Non-pigmented ciliary epithelial cell (primary cell): ENCODE data around the gene SORCS2.

Experiments used
- DNase-seq: peaks from one replicate; pipeline ENCODE4 v3.0.0-alpha.2; 2010; ENCODE audit warnings: low read depth

SORCS2 gene

DNA sequence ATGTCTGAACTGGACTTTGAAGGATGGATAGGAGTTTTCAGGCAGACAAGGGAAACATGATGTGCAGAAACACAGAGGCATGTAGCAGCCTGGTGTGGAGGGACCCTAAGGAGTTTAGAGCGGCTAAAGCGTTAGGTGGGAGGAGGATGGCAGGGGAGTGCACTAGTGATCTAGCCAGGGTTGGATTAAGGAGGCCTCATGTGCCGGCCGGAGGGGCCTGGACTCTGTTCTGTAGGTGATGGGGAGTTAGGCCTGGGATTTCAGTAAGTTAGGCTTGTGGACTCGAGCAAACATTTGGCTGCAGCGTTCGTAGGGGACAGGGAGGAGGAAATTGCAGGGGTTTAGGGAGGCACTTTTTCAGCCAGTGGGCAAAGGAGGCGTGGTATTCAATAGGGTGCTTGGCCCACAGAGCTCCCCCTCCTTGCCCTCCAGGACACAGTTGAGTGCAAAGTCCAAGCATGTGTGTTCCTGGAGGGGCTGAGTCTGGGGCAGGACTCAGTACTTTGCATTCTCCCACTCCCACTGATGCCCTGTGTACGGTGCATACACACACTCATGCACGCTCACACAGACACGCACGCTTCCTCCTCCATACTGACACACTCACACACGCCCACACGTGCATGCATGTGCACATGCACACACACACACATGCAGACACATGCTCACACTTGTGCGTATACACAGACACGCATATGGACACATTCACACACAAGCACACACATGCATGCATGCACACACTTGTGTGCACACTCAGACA, 223.8 kb downstream of the SORCS2 start:
- no peak for DNase-seq

DNA sequence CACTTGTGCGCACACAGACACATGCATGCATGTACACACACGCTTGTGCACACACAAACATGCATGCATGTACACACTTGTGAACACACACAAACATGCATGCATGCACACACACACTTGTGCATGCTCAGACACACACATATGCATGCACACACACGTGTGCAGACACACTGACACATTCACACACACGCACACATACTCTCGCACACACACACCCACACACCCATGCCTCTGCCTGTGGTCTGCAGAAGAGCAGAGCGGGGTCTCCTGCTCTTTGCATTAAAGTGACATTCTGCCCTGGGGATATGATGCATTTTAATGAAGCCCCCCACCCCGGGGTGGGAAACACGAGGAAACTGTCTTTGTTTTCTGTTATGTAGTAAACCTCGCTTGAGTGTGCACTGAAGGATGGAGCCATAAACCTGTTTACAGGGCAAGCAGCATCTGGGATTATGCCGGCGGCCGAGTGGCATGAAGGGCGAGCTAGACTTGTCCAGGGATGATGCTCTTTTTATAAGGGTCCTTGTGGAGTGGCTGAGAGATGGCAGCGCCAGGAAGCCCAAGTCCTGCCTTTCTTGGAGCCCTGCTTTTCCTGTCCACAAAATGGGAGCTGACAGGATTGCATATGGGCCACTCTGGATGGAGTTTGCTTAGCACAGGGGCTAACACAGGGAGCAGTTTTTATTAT, 224.6 kb downstream of the SORCS2 start:
- no peak for DNase-seq

DNA sequence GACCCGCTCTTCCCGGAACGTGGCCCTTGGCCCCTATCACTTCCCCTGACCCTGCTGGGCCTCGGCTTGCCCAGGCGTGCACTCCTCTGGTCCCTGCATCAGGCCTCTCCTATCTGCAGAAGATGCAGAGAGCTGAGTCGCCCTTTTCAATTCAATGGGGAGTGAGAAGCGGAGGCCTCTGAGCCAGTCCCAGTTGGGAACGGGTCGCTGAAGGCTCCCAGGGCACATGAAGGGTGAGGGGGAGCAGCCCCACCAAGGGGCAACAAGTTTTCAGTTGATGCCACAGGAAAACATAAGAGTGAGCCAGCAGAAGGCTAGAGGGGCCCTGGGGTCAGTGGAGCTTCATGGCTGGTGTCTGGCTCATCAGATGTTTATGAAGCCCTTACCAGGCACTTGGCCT, 225.3 kb downstream of the SORCS2 start:
- DNase-seq, result no peak

DNA sequence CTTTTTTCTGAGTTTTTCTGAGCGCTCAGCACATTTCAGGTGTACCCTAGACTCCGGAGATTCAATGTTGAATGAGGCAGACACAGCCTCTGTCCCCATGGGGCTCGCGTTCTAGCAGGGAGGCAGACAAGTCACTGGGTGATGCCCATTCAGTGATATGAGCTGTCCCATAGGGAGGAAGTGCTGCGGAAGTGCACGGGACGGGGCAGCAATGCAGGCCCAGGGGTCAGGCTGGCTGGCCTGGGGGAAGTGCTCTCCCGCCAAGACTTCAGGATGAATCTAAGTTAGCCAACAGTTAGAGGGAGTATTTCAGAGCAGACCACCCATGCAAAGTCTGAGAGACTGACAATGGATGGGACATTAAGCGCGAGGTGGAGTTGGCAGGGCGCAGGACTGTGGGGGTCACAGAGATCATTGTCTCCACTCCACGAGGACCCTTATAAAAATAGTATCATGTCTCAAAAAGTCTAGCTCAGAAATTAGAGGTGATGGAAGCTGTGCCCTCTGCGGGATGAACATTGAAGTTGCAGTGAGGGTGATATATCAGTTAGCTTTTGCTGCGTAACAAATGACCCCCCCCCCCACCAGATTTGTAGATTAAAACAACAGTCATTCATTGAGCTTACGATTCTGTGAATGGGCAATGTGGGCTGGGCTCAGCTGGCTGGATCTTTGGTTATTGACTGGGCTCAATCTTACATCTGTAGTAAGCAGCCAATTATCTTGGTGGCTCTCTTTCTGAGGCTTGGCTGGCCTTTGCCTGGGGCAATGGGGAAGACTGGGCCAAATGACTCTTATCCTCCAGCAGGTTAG, 226.0 kb downstream of the SORCS2 start:
- no peak for DNase-seq

DNA sequence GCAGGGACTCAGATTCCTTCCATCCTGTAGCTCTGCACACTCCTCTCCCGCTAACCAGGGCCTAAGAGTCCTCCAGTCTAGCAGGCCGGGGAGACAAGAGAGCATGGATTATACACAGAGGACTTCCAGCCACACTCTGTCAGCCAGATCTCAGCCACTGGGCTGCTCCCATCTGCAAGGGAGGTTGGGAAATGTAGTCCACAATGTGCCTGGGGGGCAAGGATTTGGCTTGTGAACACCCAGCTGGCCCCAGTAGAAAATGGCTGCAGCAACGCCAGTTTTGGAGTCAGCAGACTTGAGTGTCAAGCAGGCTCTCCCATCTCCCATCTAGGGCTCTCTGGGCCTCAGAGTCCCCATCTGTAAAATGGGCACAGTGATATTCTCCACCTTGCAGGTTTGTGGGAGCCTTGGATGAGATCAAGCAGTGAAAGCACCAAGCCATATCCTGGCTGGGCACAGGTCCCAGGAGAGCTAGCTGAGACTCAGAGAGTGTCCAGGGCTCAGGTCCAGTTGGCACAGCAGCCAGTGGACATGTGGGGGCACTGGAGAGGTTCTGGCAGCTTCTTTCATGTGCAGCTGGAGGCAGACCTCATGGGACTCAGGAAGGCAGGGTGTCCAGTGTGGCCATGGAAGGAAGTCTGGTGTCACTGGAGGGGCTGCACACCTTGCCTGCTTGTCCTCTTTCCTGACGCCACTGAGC, 227.8 kb downstream of the SORCS2 start:
- no peak for DNase-seq

DNA sequence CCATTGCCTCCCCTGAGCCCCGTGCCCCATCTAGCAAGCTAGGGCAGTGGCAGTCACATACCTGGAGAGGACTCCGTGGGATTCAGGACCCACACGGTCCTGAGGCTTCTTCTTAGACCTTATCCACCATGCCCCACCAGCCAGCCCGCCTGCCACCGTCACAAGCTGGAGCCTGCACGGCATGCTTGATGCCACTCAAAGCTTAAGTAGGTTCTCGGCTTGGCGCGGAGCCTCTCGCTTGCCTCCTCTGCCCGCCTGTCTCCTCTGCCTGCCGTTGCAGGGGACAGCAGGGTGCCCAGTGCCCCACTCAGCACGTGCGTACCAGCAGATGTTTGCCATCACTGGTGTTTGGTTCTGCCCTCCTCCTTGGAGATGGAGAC, 228.3 kb downstream of the SORCS2 start:
- no peak for DNase-seq

DNA sequence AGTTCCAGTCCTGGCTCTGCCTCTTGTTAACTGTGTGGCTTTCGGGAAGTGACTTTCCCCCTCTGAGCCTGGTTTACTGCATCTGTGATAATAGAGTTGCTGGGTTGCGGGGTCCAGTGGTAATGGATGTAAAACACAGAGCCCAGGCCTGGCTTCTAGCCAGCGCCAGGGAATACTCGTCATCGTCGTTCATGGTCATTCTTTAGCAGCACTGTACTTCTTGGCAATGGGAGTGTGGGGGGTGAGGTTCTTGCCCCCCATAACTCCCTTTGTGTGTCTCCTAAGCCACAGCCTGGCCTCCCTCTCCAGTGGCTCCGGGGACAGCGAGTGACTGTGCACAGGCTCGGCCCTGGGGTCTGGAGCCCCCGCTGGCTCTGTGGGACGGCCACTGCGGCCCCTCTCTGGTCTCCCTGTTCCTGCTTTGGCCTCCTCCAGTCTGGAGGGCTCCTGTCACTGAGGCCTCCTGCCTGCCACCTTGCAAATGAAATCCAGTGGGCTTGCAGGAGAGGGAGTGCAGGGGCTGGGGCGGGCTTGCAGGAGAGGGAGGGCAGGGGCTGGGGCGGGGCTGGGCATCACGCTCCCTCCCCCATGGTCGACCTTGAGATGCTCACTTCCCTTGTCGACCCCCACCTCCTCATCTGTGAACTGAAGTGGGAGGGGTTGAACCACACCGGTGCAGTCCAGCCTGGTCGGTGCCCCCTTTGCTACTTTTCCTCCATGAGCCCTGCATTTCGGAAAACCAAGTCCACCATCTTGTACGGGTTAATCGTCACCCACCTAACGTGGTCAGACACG, 229.2 kb downstream of the SORCS2 start:
- no peak for DNase-seq

DNA sequence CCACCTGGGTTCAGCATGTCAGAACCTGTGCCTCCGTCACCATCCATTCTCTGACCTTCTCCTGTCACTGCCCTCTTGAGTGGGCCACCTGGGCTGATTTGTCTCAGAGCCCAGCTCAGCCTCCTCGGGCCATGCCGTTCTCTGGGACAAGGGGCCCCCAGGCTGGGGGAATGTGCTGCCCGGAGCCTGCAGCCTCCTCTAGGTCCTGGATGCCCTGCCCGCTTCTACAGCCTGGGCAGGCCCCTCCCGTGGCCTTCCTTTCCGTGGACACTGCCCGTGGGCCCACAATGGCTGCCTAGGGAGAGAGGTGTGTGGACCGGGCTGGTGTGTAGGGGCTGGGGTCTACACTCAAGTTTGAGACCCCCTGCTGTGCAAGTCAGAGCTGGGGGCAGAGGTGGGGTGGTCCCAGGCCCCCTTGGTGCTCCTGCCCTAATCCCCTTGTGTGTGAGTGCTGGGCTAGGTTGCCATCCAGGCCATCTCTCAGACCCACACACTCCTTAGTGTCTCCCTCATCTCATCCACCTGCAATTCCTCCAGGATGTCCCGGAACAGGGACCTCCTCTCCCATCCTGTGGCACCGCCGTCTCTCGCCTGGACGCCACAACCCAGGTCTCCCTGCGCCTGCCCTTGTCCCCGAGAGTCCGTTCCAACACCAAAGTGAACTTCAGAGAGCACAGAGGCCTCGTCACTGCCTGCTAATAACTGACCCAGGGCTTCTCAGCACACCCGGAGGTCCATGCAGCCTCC, 230.0 kb downstream of the SORCS2 start:
- no peak for DNase-seq

DNA sequence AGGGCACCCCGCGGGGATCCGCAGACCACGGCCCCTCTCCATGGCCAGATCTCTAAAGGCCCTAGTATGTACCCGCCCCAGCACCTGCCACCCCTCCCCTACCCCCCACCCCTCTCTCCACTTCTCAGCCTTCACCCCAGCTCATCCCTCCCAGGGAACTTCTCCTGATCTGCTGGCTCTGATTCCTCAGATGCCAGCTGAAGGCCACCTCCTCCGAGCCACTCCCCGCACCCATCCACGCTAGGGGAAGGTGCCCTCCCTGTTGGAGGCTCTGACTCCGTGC, 230.5 kb downstream of the SORCS2 start:
- DNase-seq, result no peak

DNA sequence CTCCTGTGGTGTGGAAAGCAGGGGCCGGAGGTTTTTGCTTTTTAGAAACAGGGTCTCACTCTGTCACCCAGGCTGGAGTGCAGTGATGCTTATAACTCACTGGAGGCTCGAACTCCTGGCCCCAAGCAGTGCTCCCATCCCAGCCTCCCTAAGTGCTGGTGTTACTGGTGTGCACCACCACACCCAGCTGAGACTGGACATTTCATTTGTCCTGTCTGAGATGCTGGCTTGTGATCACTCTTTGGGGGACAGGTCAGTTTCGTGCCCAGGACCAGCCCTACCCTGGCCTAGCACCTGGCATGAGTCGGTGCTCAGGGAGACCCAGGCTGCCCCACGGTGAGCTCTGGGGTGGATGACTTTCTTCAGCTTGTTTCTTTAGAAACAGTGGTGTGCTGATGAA, 231.1 kb downstream of the SORCS2 start:
- DNase-seq, result no peak

DNA sequence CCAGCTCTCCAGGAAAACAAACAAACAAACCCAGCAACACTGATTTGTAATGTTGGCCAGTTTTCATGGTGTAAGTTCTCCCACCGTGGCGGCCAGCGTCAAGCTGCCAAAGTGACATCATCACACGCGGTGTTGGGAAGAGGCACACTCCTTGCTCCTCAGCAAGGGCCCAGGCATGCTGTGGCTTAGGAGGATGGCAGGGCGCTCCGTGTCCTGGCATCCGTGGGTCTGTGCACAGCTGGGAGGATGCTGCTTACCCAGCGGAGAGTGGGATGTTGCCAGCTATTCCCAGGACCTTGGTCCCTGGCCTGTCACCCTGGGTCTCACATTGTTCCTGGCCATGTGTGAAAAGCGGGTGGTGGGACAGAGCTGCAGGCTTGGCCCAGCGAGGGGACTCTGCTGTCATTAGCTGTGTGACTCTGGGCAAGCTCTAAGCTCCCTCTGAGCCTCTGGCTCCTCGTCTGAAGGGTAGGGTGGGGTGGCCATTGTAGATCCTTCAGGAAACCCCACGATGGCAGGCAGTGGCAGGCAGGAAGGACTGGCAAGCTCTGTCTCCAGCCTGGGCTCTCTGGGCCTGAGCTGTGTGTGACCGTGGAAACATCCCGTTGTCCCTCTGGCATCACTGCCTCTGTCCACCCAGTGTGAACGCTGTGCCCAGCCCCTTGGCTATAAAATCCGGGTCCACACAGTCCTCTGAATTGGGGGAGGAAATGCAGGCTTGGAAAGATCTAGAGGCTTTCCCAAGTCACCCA, 231.6 kb downstream of the SORCS2 start:
- no peak for DNase-seq

DNA sequence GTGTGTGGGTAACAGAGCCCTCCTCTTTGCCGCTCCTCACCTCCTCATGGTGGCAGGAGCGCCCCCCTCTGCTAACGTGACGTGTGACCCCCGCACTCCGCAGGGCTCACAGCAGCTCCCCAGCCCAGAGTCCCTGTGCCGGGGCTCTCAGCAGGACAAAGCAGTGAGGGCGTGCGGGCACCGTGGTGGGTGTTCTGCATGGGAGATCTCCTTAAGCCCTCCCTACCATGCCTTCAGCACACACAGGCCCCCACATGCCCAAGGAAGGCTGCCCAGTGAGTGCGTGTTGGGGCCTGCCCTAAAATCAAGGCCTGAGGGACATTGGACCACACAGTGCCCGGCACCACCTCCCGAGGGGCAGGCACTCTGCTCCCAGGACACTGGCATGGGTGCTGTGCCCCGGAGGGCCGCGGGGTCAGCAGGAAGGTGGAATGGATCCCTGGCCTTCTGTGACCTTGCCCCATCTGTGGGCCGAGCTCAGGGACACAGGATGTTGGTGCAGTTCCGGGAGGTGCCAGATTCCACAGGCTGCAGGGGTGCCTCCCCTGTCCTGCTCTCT, 232.3 kb downstream of the SORCS2 start:
- DNase-seq, result no peak

DNA sequence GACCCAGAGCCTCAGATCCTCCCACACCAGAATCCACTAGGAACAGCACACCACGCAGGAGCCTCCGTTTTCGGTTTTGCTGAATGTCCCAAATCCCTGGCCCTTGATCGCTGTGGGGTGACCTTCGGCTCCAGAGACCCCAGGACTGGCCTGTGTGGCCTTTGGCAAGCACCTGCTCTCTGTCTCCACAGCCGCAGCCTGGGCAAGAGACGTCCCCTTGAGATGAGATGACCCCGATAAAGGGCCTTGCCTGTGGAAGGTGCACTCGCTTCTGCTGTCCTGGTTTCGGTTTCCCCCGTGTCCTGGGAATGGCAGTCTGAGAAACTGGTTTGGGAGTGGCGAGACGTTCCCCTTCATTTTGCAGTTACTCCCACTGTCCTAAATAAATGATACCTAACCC, 232.8 kb downstream of the SORCS2 start:
- no peak for DNase-seq

DNA sequence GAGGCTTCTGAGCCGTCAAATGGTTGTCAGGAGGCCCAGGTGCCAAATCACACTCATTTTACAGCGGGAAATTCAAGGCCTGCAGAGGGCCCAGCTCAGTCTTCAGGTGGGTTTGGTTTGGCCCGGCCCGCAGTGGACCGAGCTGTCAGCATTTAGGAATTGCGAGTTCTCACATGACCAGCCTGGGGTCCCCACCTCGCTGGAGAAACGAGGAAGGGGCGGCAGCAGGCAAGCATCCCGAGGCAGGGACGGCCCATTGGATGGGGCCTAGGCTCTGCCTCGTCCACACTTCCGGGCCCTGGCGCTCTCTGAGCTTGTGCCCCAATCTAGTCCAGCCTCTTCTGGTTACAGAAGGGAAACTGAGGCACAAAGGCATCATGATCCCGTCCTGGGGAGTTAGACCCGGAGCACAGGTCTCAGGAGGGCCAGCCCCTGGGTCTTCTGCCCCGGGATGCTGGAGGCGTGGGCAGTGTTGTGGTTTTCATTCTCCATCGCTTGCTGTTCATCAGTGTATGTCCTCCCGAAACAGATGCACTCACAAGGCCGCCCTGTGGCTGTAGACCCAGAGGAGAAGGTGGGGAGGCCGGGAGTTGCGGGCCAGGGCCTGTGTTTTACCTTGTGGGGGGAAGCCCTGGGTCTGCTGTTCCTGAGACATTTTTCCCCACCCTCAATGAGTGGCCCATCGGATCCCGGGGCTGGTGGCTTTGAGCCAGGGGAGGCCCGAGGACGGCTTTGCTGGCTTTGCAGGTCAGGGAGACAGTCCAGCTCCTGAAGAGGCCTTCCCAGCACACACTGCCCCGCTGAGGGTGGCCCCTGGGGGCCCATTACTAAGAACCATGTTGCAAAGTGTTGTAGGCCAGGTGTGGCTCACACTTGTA, 233.5 kb downstream of the SORCS2 start:
- DNase-seq, result no peak

DNA sequence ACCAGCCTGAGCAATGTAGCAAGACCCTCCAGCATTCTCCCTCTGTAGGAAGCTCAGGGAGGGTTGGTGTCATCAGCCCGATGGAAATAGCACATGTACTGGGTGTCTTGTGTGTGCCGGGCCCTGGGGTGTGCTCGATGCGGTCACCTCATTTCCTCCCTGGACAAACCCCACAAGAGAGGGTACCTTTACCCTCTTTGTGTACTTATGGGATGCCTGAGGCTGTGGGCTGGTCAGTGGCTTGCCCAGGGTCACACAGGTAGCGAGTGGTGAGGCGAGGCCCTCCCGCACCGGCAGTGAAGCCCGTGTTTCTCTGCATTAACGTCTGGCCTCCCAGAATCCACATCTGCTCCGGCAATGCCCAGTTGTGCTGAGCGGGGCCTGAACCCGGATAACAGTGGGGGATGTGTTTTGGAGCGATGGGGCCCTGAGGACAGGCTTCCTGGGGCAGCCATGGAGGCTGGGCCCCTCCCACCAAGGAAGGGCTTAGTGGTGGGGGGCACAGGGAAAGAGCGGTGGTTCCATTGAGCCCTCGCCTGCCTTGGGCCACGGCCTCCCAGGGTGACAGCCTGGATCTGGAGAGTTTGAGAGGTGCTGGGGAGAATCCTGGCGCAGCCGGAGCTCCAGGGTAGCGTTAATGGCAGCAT, 234.3 kb downstream of the SORCS2 start:
- DNase-seq, result no peak

DNA sequence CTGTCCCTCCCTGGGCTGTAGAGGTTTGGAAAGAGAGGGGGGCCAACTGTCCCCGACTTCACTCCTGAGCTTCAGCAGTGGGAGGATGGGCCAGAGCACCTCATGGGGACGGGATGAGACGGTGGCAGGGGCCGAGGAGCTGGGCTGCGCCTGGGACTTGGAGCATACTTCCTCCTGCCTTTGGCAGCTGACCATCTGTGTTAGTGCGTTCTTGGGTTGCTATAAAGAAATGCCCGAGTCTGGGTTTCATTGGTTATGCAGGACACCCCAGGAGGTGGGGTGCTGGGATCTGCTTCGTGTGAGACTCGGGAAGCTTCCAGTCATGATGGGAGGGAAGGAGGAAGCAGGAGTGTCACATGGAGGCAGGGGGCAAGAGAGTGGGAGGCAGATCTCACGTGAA, 235.0 kb downstream of the SORCS2 start:
- no peak for DNase-seq

DNA sequence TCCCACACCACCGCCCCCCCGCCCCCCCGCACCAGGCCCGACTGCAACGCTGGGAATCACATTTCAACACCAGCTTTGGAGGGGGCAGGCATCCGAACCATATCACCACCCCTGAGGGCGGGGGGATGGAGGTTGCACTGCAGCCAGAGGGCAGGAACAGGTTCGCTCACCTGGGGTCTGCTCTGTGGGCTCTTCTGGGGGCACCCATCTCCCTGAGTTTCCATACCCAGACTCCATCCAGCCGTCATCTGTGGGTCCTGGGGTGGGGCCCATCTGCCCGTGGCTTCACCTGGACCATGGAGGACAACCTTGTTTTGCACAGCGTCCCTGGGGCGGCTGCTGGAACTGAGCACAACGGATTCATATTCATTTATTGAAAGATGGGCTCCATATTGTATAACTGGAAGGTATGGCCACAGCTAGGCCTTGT, 235.5 kb downstream of the SORCS2 start:
- no peak for DNase-seq

DNA sequence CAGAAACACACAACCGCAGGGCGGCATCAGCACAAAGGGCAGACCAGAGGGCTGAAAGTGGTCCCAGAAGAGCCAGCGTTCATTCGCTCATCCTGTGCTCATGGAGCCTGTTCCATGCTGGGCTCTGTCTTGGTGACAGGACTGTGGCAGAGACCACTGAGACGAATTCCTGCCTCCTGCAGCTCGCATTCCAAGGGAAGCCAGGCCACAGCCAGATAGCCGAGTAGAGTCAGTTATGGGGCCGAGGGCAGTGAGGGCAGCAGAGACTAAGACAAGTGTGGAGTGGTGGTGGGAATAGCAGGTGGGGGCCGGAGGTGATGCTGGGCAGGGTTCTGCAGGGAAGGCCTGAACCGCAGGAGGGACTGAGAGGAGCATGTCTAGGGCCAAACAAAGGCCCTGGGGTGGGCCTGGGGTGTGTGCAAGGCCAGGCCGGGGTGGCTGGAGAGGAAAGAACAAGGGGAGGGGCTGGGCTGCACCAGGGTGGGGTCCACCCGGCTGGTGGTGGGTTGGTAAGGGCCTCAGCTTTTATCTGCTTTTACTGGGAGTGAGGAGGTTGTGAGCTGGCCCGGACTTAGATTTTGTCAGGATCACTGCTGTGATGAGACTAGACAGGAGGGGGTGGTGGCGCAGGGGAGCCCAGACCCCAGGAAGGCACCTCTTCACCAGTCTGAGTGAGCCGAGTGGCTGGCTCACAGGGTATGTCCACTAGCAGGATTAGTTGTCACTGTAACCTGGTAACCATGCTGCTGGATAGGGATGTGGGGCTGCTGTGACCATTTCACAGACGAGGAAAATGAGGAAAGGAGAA, 236.1 kb downstream of the SORCS2 start:
- DNase-seq, result no peak
